Measurements from ENCODE around the gene HDDC3.

The HDDC3 gene

GRCh38 chr15:90918835-90919234, 13.5 kb downstream of the HDDC3 start:
- TF ChIP-seq REST (IDR thresholded peaks at IDR 0.05; ENCODE audit: low read depth) (no peak), YY1 (IDR thresholded peaks at IDR 0.05; ENCODE audit: low read depth) (no peak), ZBTB7A (IDR thresholded peaks at IDR 0.05; ENCODE audit: low read depth) (no peak), TAF1 (IDR thresholded peaks at IDR 0.05; ENCODE audit: low read depth) (no peak), EP300 (IDR thresholded peaks at IDR 0.05; ENCODE audit: borderline replicate concordance) (no peak), TEAD4 (IDR thresholded peaks at IDR 0.05) (no peak), MAX (IDR thresholded peaks at IDR 0.05) (no peak)

- TF ChIP-seq EGR1 (IDR thresholded peaks at IDR 0.05) = no peak
- TF ChIP-seq YY1 (IDR thresholded peaks at IDR 0.05; ENCODE audit: low read depth) = no peak
- TF ChIP-seq TCF12 (IDR thresholded peaks at IDR 0.05; ENCODE audit: low read depth) = no peak
- no peak for TF ChIP-seq REST (IDR thresholded peaks at IDR 0.05; ENCODE audit: low read depth)
- no peak for TF ChIP-seq MAX (IDR thresholded peaks at IDR 0.05)
- no peak for TF ChIP-seq CREB1 (IDR thresholded peaks at IDR 0.05; ENCODE audit: low read depth)
- no peak for TF ChIP-seq TEAD4 (IDR thresholded peaks at IDR 0.05)
- no peak for TF ChIP-seq CEBPB (IDR thresholded peaks at IDR 0.05)
- TF ChIP-seq EP300 (IDR thresholded peaks at IDR 0.05; ENCODE audit: borderline replicate concordance) = no peak
- TF ChIP-seq FOXM1 (IDR thresholded peaks at IDR 0.05; ENCODE audit: borderline replicate concordance, low read depth) = no peak
- no peak for TF ChIP-seq NFIC (IDR thresholded peaks at IDR 0.05)
- no peak for TF ChIP-seq USF1 (IDR thresholded peaks at IDR 0.05)
Measured at GRCh38 chr15:90918034-90918788, 14.1 kb downstream of the HDDC3 start.

- TF ChIP-seq NFIC (IDR thresholded peaks at IDR 0.05) = no peak
- TF ChIP-seq YY1 (IDR thresholded peaks at IDR 0.05; ENCODE audit: low read depth) = no peak
- TF ChIP-seq EP300 (IDR thresholded peaks at IDR 0.05; ENCODE audit: borderline replicate concordance) = no peak
Measured at GRCh38 chr15:90917569-90917968, 14.8 kb downstream of the HDDC3 start.

GRCh38 chr15:90916461-90916860, 15.9 kb downstream of the HDDC3 start:
- TF ChIP-seq REST (IDR thresholded peaks at IDR 0.05; ENCODE audit: low read depth) = no peak
- no peak for TF ChIP-seq CREB1 (IDR thresholded peaks at IDR 0.05; ENCODE audit: low read depth)
- no peak for TF ChIP-seq RAD21 (IDR thresholded peaks at IDR 0.05; ENCODE audit: low read depth)
- no peak for TF ChIP-seq EP300 (IDR thresholded peaks at IDR 0.05; ENCODE audit: borderline replicate concordance)
- no peak for TF ChIP-seq FOXM1 (IDR thresholded peaks at IDR 0.05; ENCODE audit: borderline replicate concordance, low read depth)
- TF ChIP-seq TEAD4 (IDR thresholded peaks at IDR 0.05) = no peak
- TF ChIP-seq USF1 (IDR thresholded peaks at IDR 0.05) = no peak
- TF ChIP-seq CEBPB (IDR thresholded peaks at IDR 0.05) = no peak

- TF ChIP-seq CEBPB (IDR thresholded peaks at IDR 0.05) = no peak
- no peak for TF ChIP-seq REST (IDR thresholded peaks at IDR 0.05; ENCODE audit: low read depth)
- no peak for TF ChIP-seq TCF12 (IDR thresholded peaks at IDR 0.05; ENCODE audit: low read depth)
- TF ChIP-seq NFIC (IDR thresholded peaks at IDR 0.05) = no peak
- no peak for TF ChIP-seq CREB1 (IDR thresholded peaks at IDR 0.05; ENCODE audit: low read depth)
- no peak for TF ChIP-seq RAD21 (IDR thresholded peaks at IDR 0.05; ENCODE audit: low read depth)
- TF ChIP-seq EP300 (IDR thresholded peaks at IDR 0.05; ENCODE audit: borderline replicate concordance) = no peak
- TF ChIP-seq MAX (IDR thresholded peaks at IDR 0.05) = no peak
- no peak for TF ChIP-seq YY1 (IDR thresholded peaks at IDR 0.05; ENCODE audit: low read depth)
- TF ChIP-seq FOXM1 (IDR thresholded peaks at IDR 0.05; ENCODE audit: borderline replicate concordance, low read depth) = no peak
- no peak for TF ChIP-seq TEAD4 (IDR thresholded peaks at IDR 0.05)
Measured at GRCh38 chr15:90915808-90916440, 16.4 kb downstream of the HDDC3 start.

Data from Ishikawa (cell line).